Measurements from ENCODE around the gene TRIM37. TPM values are rescaled to one million over a fixed set of nuclear protein-coding genes. Genes with fewer than 3 reads are reported as not detected.
A peak's percentile ranks its signal among the peaks of the same experiment; 100 is the strongest.

Gene TRIM37
- polyA plus RNA-seq, 1 experiment, result 20.9 TPM

DNA sequence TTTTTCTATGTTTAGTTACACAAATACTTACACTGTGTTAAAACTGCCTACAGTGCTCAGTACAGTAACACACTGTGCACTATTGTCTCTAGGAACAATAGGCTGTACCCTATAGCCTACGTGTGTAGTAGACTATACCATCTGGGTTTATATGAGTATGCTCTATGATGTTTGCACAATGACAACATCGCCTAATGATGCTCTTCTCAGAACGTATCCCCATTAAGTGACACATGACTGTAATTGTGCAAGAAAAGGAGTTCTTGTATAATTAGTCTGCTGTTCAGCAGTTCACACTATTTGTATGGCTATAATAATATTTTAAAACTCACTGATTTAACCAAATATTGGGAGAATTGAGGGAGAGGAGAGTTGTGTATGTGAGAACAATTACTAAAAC is 173.7 kb downstream of the TRIM37 start:
- Histone ChIP-seq H3K4me3 (ENCODE audit: low read depth, low read length) (no peak overlapping the region), H3K27me3 (ENCODE audit: control insufficient read depth, insufficient read depth, low read length) (no peaks in the 10 kb centered on the region), H3K36me3 (ENCODE audit: control insufficient read depth, insufficient read depth, low read length) (no peaks in the 10 kb centered on the region)
- DNase-seq (ENCODE audit: low read depth), result no peak
- ChIA-PET CTCF (no interaction called here), POLR2A (no interaction called here)
- TF ChIP-seq CTCF (IDR thresholded peaks at IDR 0.05; ENCODE audit: insufficient read depth, low read depth, low read length), result no peak

Small RNA genes lying within 50 kb of the gene (small RNA-seq; reads per million reads assigned to genes)
- gene MIR301A (ENCODE audit: insufficient read length, low read depth, low replicate concordance) (13,347 reads per million, percentile 99 among the genes with 10 or more reads in this experiment), gene MIR454 (ENCODE audit: insufficient read length, low read depth, low replicate concordance) (369 reads per million, percentile 95 among the genes with 10 or more reads in this experiment), gene RN7SL716P (ENCODE audit: insufficient read length, low read depth, low replicate concordance) (not detected), gene RNU2-58P (ENCODE audit: insufficient read length, low read depth, low replicate concordance) (not detected)

Other genes starting within 250 kb of the TRIM37 start
- 9.7 and 29.3 TPM in 2 replicates for gene SKA2, start 48.3 kb upstream of the TRIM37 start, polyA plus RNA-seq (2011; rRNA removed)
- 24.7 and 27.2 TPM in 2 replicates for gene PRR11, start 48.9 kb upstream of the TRIM37 start, polyA plus RNA-seq (2011; rRNA removed)
- gene SMG8, start 103.2 kb upstream of the TRIM37 start, polyA plus RNA-seq (2011; rRNA removed), result 15.4 and 18.0 TPM in 2 replicates
- 0.86 and 1.0 TPM in 2 replicates for gene GDPD1, start 113.6 kb upstream of the TRIM37 start, polyA plus RNA-seq (2011; rRNA removed)
- 8.4 and 9.2 TPM in 2 replicates for gene YPEL2, start 224.8 kb upstream of the TRIM37 start, polyA plus RNA-seq (2011; rRNA removed)